Tibial artery (tissue), 4 donors: ENCODE measurements around the gene RGS19.
A peak's percentile ranks its signal among the peaks of the same experiment; 100 is the strongest.

ENCODE experiments used
- DNase-seq, 2 donors: peaks; one replicate each; pipeline ENCODE4 v3.0.0-alpha.2; 2019
- H3K27ac ChIP-seq, 2 donors: fragments of 200-600 bp; sonication (generic) in 1 of 2; 1 replicate in 1 of 2; 2 replicates in 1 of 2; pipeline ENCODE4 v1.5.1; 2018 to 2019; ENCODE audit warnings: mild to moderate bottlenecking in 1 of 2
- H3K27me3 ChIP-seq, 2 donors: fragments of 200-600 bp; sonication (generic) in 1 of 2; one replicate each; pipeline versions ENCODE4 v1.5.1 to v1.6.0; 2016 to 2019
- H3K36me3 ChIP-seq, 3 donors: fragments of 200-600 bp; sonication (generic) in 2 of 3; one replicate each; pipeline ENCODE4 v1.5.1; 2016 to 2019; ENCODE audit warnings: mild to moderate bottlenecking in 2 of 3
- H3K4me1 ChIP-seq, 4 donors: fragments of 200-600 bp; sonication (generic) in 2 of 4; 1 replicate in 3 of 4; 2 replicates in 1 of 4; pipeline ENCODE4 v1.5.1; 2016 to 2019
- H3K4me3 ChIP-seq, 2 donors: fragments of 200-600 bp; sonication (generic) in 1 of 2; 1 replicate in 1 of 2; 2 replicates in 1 of 2; pipeline ENCODE4 v1.5.1; 2018 to 2019; ENCODE audit warnings: mild to moderate bottlenecking in 2 of 2
- H3K9me3 ChIP-seq, 3 donors: fragments of 200-600 bp; sonication (generic) in 1 of 3; one replicate each; pipeline ENCODE4 v1.5.1; 2016 to 2019
- CTCF ChIP-seq, 2 experiments: fragments of 200-600 bp in 1 of 2; fragments of 450-650 bp in 1 of 2; IDR thresholded peaks; one replicate each; pipeline ENCODE4 v1.5.1; 2017 to 2019; ENCODE audit warnings: antibody characterized with exemption in 2 of 2, mild to moderate bottlenecking in 1 of 2, moderate library complexity in 1 of 2
- intact Hi-C: fragments of 100-400 bp; cut with DNase I; formaldehyde crosslinking; loops from one replicate; pipeline ENCODE4 v1.15.0; 2023; ENCODE audit warnings: low total_unique reads

Gene RGS19

GRCh38 chr20:64077876-64078551 is 1.3 kb downstream of the RGS19 start:
- peaks cover 0 to 47% (median 34%) of the 10 kb centered on the region in 4 donors for H3K4me1 ChIP-seq
- H3K36me3 ChIP-seq: peaks cover 0 to 22% (median 21%) of the 10 kb centered on the region in 3 donors
- intact Hi-C loops: no loop called here
- no peaks in the 10 kb centered on the region for H3K27me3 ChIP-seq
- DNase-seq: no peak
- H3K9me3 ChIP-seq: no peaks in the 10 kb centered on the region
- peak overlapping the region; percentile 65 to 68 for H3K4me3 ChIP-seq
- peak overlapping the region; percentile 69 to 80 for H3K27ac ChIP-seq
- no peak for TF ChIP-seq CTCF (IDR thresholded peaks at IDR 0.05)

- no peaks in the 10 kb centered on the region for H3K27me3 ChIP-seq
- no peak for DNase-seq
- peak overlapping the region; percentile 31 to 80 for H3K27ac ChIP-seq
- peaks cover 0 to 26% (median 22%) of the 10 kb centered on the region in 3 donors for H3K36me3 ChIP-seq
- peaks cover 0 to 45% (median 33%) of the 10 kb centered on the region in 4 donors for H3K4me1 ChIP-seq
- H3K4me3 ChIP-seq: peak overlapping the region; percentile 65 to 68
- H3K9me3 ChIP-seq: no peaks in the 10 kb centered on the region
- intact Hi-C loops: no loop called here
- no peak for TF ChIP-seq CTCF (IDR thresholded peaks at IDR 0.05)
Measured at GRCh38 chr20:64077541-64077875, 1.8 kb downstream of the RGS19 start.

GRCh38 chr20:64077094-64077493 is 2.2 kb downstream of the RGS19 start:
- Histone ChIP-seq H3K36me3 (peaks cover 0 to 30% (median 22%) of the 10 kb centered on the region in 3 donors), H3K4me3 (peak overlapping the region; percentile 65 to 68), H3K9me3 (no peaks in the 10 kb centered on the region), H3K27ac (peak overlapping the region in 1 of 2 donors; percentile 31), H3K27me3 (no peaks in the 10 kb centered on the region), H3K4me1 (peaks cover 0 to 41% (median 33%) of the 10 kb centered on the region in 4 donors)
- DNase-seq: no peak
- intact Hi-C loops: no loop called here
- no peak for TF ChIP-seq CTCF (IDR thresholded peaks at IDR 0.05)

- peaks cover 0 to 41% (median 33%) of the 10 kb centered on the region in 4 donors for H3K4me1 ChIP-seq
- no peak for TF ChIP-seq CTCF (IDR thresholded peaks at IDR 0.05)
- H3K27ac ChIP-seq: no peak overlapping the region
- no peaks in the 10 kb centered on the region for H3K9me3 ChIP-seq
- intact Hi-C loops: no loop called here
- peaks cover 0 to 38% (median 22%) of the 10 kb centered on the region in 3 donors for H3K36me3 ChIP-seq
- H3K27me3 ChIP-seq: no peaks in the 10 kb centered on the region
- no peak for DNase-seq
- peak overlapping the region in 1 of 2 donors; percentile 16 for H3K4me3 ChIP-seq
Measured at GRCh38 chr20:64076061-64076997, 3.0 kb downstream of the RGS19 start.

- TF ChIP-seq CTCF (IDR thresholded peaks at IDR 0.05): no peak
- Histone ChIP-seq H3K36me3 (peaks cover 0 to 44% (median 23%) of the 10 kb centered on the region in 3 donors), H3K27me3 (no peaks in the 10 kb centered on the region), H3K9me3 (no peaks in the 10 kb centered on the region), H3K4me3 (no peak overlapping the region), H3K27ac (no peak overlapping the region), H3K4me1 (peaks cover 0 to 38% (median 33%) of the 10 kb centered on the region in 4 donors)
- intact Hi-C loops: no loop called here
- DNase-seq: no peak
Measured at GRCh38 chr20:64075556-64075955, 3.8 kb downstream of the RGS19 start.
